HAP-1 (cell line): ENCODE results near the gene USP28.
"Not testable (repeated sequence)": the region's sequence is repeated elsewhere in the genome, so short reads cannot be mapped to it uniquely, and the experiment has no call there.

Source experiments
- DNase-seq, 2 experiments: peaks; one replicate each; pipeline ENCODE4 v3.0.0-alpha.2; 2016 to 2020; ENCODE audit warnings: low spot score in 2 of 2
- H3K27me3 ChIP-seq: fragments of 250-450 bp; sonication (Bioruptor Pico); 2 replicates; pipeline ENCODE4 v1.5.1; 2020; ENCODE audit warnings: low read depth, mild to moderate bottlenecking, moderate library complexity
- H3K36me3 ChIP-seq: fragments of 250-450 bp; sonication (Bioruptor Pico); replicated peaks from 2 replicates; pipeline ENCODE4 v1.5.1; 2020; ENCODE audit warnings: mild to moderate bottlenecking
- H3K4me1 ChIP-seq: fragments of 250-450 bp; sonication (Bioruptor Pico); 2 replicates; pipeline ENCODE4 v1.5.1; 2020; ENCODE audit warnings: mild to moderate bottlenecking
- H3K4me3 ChIP-seq: fragments of 250-450 bp; sonication (Bioruptor Pico); 2 replicates; pipeline ENCODE4 v1.5.1; 2020; ENCODE audit warnings: mild to moderate bottlenecking, moderate library complexity
- H3K9me3 ChIP-seq: fragments of 250-450 bp; sonication (Bioruptor Pico); 2 replicates; pipeline ENCODE4 v1.5.1; 2020; ENCODE audit warnings: mild to moderate bottlenecking, moderate library complexity
- in situ Hi-C: fragments of 300-500 bp; cut with MboI; formaldehyde crosslinking; loops from 3 replicates; pipeline ENCODE4 v1.14.3; 2020; ENCODE audit warnings: low sequenced_read_pairs, inconsistent platforms, mixed read lengths

Gene USP28

DNA sequence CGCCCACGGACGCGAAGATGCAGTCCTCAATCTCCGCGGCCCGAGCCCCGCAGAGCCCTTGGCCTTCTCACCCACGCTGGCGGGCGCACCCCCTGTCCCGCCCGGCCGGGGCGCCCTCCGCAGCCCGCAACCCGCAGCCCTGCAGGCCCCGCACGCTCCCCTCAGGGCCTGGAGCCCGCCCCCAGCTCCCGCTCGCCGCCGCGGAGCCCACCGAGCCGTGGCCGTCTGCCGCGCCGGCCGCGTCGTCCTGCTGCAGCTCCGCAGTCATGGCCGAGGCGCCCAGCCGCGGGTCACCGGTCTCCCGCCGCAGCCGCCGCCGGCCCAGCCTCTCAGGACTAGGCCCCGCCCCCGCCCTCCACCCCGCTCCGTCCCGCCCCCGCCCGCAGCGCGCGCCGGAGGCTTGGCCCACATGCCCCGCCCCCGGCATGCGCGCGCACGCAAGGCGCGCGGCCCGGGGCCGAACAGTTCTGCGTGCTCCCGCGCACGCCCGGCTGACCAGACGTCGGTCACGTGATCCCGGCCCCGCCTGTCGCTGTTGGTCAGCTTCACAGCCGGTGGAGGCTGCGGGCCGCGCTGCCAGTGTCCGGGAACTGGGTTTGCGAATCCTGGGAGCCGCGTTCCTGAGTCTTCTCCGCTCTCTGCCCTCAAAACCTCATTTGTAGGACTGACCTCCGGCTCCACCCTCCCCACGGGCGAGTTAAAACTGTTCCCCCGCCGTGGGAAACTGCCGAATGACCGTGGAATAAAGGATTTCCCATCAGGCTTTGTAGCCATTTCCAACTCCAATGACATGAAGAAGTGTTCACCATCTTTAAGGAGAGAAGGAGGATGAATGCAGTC is at the start of gene USP28:
Gene USP28, minus strand, starts transcription at position 339 of the 840 bp plus-strand sequence. Its CDS starts 71 bp downstream, at position 268.
- Histone ChIP-seq H3K27me3 (no peaks in the 10 kb centered on the region), H3K36me3 (no peaks in the 10 kb centered on the region), H3K4me3 (peak within 1 kb of the TSS; percentile 52), H3K4me1 (peaks cover 23% of the 10 kb centered on the region), H3K9me3 (no peaks in the 10 kb centered on the region)
- DNase-seq, result peak; percentile 88 to 97
- in situ Hi-C loops, result no loop called here

GRCh38 chr11:113923572-113923971 is 48.2 kb upstream of the USP28 start:
- in situ Hi-C loops, result no loop called here
- no peaks in the 10 kb centered on the region for H3K36me3 ChIP-seq
- H3K4me3 ChIP-seq, result no peak overlapping the region
- no peaks in the 10 kb centered on the region for H3K9me3 ChIP-seq
- no peak for DNase-seq
- 0 out of 2 replicates have a peak, but pooled peaks cover 8% of the 10 kb centered on the region for H3K4me1 ChIP-seq
- peaks cover 7% of the 10 kb centered on the region for H3K27me3 ChIP-seq

- H3K9me3 ChIP-seq, H3K27me3 ChIP-seq, in situ Hi-C loops: not testable (repeated sequence)
Measured at GRCh38 chr11:113911491-113911890, 36.1 kb upstream of the USP28 start.

GRCh38 chr11:113908098-113908497 is 32.7 kb upstream of the USP28 start:
- peaks cover 3% of the 10 kb centered on the region; the same call in 1 of the 2 replicates for H3K4me1 ChIP-seq
- H3K4me3 ChIP-seq, result no peak overlapping the region
- peaks cover 7% of the 10 kb centered on the region; the same call in 1 of the 2 replicates for H3K27me3 ChIP-seq
- H3K9me3 ChIP-seq, result no peaks in the 10 kb centered on the region
- no peak for DNase-seq
- no peaks in the 10 kb centered on the region for H3K36me3 ChIP-seq
- in situ Hi-C loops, result no loop called here

More at GRCh38 chr11:113911491-113911890, 36.1 kb upstream of the USP28 start:
- not testable (repeated sequence) for H3K4me3 ChIP-seq, DNase-seq, H3K36me3 ChIP-seq, H3K4me1 ChIP-seq

- no peak for DNase-seq
- peaks cover 7% of the 10 kb centered on the region; the same call in 1 of the 2 replicates for H3K27me3 ChIP-seq
- peaks cover 3% of the 10 kb centered on the region; the same call in 1 of the 2 replicates for H3K4me1 ChIP-seq
- in situ Hi-C loops, result no loop called here
- H3K4me3 ChIP-seq, result no peak overlapping the region
- H3K9me3 ChIP-seq, result no peaks in the 10 kb centered on the region
- no peaks in the 10 kb centered on the region for H3K36me3 ChIP-seq
Measured at GRCh38 chr11:113907681-113908080, 32.3 kb upstream of the USP28 start.

GRCh38 chr11:113907152-113907551 is 31.8 kb upstream of the USP28 start:
- Histone ChIP-seq H3K27me3 (peaks cover 7% of the 10 kb centered on the region; the same call in 1 of the 2 replicates), H3K36me3 (no peaks in the 10 kb centered on the region), H3K4me3 (no peak overlapping the region), H3K4me1 (peaks cover 3% of the 10 kb centered on the region; the same call in 1 of the 2 replicates), H3K9me3 (no peaks in the 10 kb centered on the region)
- DNase-seq, result no peak
- in situ Hi-C loops, result no loop called here

DNA sequence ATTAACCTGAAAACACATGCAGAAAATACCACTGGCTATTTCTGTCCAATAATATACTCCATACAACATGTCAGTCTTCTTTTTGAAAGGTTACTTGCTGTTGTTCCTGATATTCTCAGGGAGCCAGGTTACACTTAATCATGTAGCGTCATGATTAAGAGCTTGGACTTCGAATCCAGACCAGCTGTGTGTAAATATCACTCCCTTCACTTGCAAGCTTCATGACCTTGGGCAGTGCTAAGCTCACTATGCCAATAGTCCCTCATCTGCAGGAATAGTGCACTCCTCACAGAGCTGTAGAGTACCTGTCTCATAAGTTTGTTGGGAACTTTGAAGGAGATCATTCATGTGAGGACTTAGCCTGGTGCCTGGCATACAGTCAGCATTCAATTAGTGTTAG is 31.1 kb upstream of the USP28 start:
- Histone ChIP-seq H3K27me3 (peaks cover 11% of the 10 kb centered on the region; the same call in 1 of the 2 replicates), H3K36me3 (no peaks in the 10 kb centered on the region), H3K9me3 (no peaks in the 10 kb centered on the region), H3K4me3 (no peak overlapping the region), H3K4me1 (peaks cover 3% of the 10 kb centered on the region; the same call in 1 of the 2 replicates)
- no peak for DNase-seq
- in situ Hi-C loops, result no loop called here

DNA sequence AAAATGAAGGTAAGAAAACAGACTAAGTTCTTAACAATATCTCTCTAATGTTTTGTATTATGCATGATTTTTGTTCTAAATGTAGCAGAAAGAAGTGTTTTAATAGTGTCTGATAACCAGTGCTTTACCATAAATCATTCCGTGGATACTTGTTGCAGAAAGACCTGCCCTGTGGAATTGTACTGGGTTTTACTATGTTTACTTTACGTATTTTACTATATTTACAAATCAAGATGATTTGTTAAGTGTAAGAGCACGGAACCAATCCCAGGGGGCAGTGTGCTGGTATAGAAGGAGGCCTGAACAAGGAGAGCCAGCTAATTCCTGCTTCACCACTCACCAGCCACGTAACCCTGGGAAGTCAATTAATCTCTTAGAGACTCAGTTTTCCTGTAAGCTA is 30.7 kb upstream of the USP28 start:
- Histone ChIP-seq H3K27me3 (peaks cover 11% of the 10 kb centered on the region; the same call in 1 of the 2 replicates), H3K4me3 (no peak overlapping the region), H3K9me3 (no peaks in the 10 kb centered on the region), H3K36me3 (no peaks in the 10 kb centered on the region), H3K4me1 (peaks cover 3% of the 10 kb centered on the region; the same call in 1 of the 2 replicates)
- DNase-seq, result peak; percentile 72 to 74
- in situ Hi-C loops, result no loop called here

DNA sequence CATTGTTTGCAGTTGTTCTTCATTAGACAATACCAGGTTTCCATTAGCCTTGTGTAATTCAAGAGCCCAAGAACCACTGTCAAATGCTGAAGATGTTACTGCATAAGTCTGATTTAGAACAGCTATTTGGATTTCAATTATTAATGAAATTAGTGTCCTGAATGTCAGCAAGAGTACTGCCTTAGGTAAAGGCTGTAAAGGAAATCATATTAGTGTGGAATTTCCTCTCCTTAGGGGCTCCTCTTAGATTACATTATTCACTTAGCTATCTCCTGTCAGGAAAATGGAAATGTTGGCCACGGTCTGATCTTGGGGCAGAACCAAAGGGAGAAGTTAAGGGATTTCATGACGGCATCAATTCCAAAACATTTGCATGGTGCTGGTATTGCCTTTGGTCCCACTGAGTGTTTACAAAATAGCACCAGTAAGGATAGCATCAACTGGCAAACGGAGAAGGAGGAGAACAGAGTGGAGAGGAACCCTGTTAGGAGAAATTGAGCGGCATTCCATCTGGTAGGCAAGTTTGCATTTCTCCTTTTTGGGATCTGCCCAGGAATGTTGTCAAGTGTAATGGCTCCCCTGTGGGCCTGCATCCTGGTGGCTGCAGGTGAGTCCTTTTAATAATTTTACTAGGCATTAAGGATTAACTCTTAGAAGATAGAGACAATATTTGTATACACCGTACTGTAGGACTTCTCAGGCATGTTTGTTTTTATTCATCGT is 29.2 kb upstream of the USP28 start, which contains the start of gene HTR3B:
Gene HTR3B, plus strand, starts transcription at position 418 of the 723 bp plus-strand sequence. Its CDS starts 138 bp downstream, at position 556.
- H3K4me3 ChIP-seq, result no peak within 1 kb of the TSS
- H3K9me3 ChIP-seq, result no peaks in the 10 kb centered on the region
- in situ Hi-C loops, result no loop called here

DNA sequence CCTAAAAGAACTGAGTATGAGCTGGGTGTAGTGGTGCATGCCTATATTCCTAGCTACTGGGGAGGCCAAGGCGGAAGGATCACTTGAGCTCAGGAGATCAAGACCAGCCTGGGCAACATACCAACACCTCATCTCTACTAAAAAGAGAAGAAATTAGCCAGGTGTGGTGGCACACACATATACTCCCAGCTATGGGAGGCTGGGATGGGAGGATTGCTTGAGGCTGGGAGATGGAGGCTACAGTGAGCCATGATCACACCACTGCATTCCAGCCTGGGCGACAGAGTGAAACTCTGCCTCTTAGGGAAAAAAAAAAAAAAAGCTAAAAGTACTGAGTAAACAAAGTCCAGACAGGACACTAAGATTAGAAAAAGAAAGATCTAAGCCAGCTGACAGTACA is 25.8 kb upstream of the USP28 start:
- DNase-seq, result no peak
- in situ Hi-C loops, result no loop called here
- Histone ChIP-seq H3K4me1 (peaks cover 8% of the 10 kb centered on the region), H3K36me3 (no peaks in the 10 kb centered on the region), H3K4me3 (no peak overlapping the region), H3K27me3 (peaks cover 3% of the 10 kb centered on the region; the same call in 1 of the 2 replicates), H3K9me3 (no peaks in the 10 kb centered on the region)

More for the DNA sequence above, 29.2 kb upstream of the USP28 start, which contains the start of gene HTR3B:
- peaks cover 5% of the 10 kb centered on the region for H3K4me1 ChIP-seq
- no peak for DNase-seq
- H3K36me3 ChIP-seq, result no peaks in the 10 kb centered on the region
- H3K27me3 ChIP-seq, result peaks cover 11% of the 10 kb centered on the region; the same call in 1 of the 2 replicates

DNA sequence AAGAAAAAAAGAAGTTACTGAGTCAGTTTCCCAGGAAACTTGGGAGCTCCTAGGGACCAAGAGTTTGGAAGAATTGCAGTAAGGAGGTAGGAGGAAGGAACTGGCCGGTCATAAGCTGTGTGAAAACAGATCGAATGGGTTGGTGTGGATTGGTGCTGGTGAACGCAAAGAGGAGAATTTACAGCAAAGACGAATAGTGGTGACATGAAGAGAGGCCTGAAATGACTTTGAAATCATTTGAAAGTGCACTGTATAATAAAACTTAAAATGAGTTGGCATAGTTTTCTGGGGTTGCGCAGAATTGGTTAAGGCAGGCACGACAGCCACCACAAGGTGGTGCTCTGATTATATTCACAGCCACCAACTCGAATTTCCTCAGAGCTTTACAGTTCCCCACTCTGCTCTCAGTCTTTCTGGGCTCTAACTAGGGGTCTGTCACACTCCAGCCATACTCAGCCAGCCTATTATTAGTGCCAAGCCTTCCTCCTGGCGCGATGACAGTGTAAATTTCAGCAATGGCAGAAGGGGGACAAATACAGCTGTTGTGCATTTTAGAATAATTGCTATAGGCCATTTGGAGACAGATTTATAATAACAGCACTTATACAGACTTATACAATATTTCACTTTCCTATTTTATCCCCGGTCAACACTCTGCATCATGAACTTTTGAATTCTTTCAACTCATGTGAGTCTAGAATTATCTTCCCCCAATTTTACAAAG is 20.9 kb upstream of the USP28 start:
- Histone ChIP-seq H3K9me3 (no peaks in the 10 kb centered on the region), H3K27me3 (no peaks in the 10 kb centered on the region), H3K4me1 (peaks cover 13% of the 10 kb centered on the region), H3K4me3 (no peak overlapping the region), H3K36me3 (no peaks in the 10 kb centered on the region)
- DNase-seq, result peak; percentile 55
- in situ Hi-C loops, result loop anchor here (5.0 kb wide), 1 partner anchor 366 kb away; no protein-coding TSS in a partner anchor

GRCh38 chr11:113895367-113896155 is 20.2 kb upstream of the USP28 start:
- Histone ChIP-seq H3K4me3 (no peak overlapping the region), H3K36me3 (no peaks in the 10 kb centered on the region), H3K27me3 (no peaks in the 10 kb centered on the region), H3K9me3 (no peaks in the 10 kb centered on the region), H3K4me1 (peaks cover 13% of the 10 kb centered on the region)
- in situ Hi-C loops, result loop anchor here (5.0 kb wide), 1 partner anchor 367 kb away; no protein-coding TSS in a partner anchor
- peak; percentile 44 to 57 for DNase-seq
